ENCODE measurements around the gene AFAP1. TPM values are rescaled to one million over a fixed set of nuclear protein-coding genes. Genes with fewer than 3 reads are reported as not detected.

Gene AFAP1
- total RNA-seq, 1 experiment from 2014 or later = 3.9 TPM

DNA sequence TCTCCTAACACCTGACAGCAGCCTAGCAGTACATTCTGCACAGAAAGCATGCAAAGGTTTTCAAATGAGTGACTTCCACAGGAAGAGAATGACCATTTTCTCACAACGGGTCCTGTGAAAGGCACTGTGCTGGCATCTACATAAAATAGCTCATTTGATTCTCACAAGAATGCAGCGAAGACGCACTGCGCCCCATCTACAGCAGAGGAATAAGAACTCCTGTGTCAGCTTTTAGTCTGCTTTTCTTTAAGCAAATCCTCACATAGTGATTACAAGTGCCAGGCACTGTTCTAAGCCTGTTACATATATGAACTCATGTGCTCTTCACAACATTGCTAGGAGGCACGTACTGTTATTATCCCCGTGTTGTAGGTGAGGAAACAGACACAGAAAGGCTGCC, 62.5 kb downstream of the AFAP1 start:
- DNase-seq (ENCODE audit: low spot score) = no peak
- in situ Hi-C loops (cut with HindIII; ENCODE audit: low sequenced_read_pairs) = no loop called here

DNA sequence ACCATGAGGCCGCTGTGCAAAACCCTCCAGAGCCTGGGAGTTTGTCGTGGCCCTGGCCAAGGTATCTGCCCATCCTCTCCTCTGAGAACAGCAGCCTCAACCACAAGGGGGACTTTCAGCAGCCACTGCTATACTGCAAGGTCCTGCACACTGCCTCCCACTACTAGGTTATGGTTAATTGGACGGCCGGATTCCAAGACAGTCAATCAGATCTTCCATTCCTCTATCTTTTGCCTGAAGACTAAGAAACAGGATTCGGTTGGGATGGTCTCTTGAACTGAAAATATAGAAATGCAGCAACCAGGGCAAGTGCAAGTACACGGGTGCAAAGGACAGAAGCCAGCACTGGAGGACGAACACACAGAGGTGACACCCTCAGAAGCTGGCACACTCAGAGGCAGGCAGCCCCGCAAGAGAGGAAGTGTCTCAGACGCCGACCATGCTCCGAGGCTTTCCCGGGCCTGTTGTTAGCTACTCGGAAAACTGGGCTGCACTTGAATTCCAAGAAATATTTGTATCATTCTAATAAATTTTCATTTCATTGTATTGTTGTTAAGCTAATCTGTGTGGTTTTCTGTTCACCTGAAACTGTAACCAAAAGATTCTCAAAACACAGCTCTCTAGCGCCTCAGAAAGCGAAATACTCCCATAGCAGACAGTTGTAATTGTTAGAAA, 63.3 kb downstream of the AFAP1 start:
- no peak for DNase-seq (ENCODE audit: low spot score)
- in situ Hi-C loops (cut with HindIII; ENCODE audit: low sequenced_read_pairs) = no loop called here

DNA sequence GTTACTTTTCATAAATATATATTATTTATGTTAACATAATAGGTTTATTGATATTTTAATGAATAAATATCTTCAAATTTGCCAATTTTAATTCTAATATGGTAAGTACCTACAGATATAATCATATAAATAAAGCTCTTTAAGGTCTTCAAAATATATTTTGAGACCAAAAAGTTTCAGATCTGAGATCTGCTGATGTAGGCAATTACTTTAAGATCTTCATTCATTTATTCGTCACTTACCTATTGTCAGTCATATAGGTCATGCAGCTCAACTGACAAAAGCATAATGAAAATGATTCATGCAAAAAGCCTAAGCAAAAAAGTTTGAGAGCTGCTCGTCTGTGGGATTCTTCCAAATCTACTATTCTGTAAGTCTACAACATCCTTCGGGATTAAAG, 64.8 kb downstream of the AFAP1 start:
- DNase-seq (ENCODE audit: low spot score) = no peak
- in situ Hi-C loops (cut with HindIII; ENCODE audit: low sequenced_read_pairs) = no loop called here

DNA sequence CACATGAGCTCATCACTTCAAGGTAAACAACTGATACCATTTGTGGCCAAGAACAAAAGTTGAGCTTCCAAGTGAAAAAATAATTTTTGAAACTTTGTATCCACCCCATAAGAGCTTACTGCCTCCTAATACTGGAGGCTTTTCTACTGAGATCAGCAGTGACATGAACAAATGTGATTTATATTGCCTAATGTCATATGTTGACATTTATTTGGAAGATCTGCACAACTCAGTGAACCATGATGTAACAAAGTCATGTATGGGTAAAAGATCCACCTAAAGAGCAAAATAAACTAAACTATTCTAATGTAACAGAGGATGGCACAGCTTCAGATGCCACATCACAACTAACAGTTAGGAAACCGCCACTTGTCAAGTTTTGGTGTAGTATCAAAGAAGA, 65.8 kb downstream of the AFAP1 start:
- DNase-seq (ENCODE audit: low spot score) = no peak
- in situ Hi-C loops (cut with HindIII; ENCODE audit: low sequenced_read_pairs) = no loop called here

DNA sequence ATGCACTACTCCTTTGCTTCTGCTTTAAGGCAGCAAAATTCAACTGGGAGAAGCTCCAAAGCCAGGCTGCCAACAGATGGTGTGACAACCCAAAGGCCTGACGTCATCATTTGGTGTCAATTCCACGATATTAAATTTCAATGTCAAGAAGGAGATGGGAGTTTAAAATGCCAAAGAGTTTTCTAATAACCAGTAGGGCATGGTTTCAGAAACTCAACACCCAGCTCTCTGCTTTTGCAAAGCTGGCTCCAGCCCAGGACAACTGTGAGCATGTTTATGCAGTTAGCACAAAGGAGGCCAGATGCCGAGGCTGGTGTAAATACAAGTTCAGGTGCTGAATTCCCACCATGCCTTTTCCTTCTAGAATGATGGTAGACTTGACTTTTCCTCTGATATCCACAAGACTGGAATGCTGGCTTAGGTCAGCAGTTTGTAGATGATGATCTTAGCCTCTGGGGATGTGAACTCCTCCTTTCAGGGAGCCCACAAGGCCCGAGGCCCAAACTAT, 67.3 kb downstream of the AFAP1 start:
- peak; percentile 87 for DNase-seq (ENCODE audit: low spot score)
- in situ Hi-C loops (cut with HindIII; ENCODE audit: low sequenced_read_pairs) = no loop called here

DNA sequence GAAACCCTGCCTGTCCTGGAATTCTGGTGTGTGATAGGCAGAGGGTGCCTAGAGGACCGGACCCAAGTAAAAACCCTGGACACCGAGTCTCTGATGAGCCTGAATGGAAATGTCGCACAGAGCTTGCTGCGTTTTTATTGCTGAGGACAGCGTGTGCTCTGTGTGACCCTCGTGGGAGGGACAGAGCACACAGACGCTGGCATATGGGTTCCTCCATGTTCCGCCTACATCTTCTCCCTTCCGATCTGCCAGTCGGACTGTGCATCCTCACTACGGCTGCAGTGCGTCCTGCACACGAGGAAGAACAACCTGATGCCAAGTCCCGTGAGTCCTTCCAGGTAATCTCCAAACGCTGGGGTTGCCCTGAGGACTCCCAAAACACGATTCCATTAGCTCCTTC, 68.3 kb downstream of the AFAP1 start:
- DNase-seq (ENCODE audit: low spot score) = peak; percentile 77
- in situ Hi-C loops (cut with HindIII; ENCODE audit: low sequenced_read_pairs) = no loop called here

DNA sequence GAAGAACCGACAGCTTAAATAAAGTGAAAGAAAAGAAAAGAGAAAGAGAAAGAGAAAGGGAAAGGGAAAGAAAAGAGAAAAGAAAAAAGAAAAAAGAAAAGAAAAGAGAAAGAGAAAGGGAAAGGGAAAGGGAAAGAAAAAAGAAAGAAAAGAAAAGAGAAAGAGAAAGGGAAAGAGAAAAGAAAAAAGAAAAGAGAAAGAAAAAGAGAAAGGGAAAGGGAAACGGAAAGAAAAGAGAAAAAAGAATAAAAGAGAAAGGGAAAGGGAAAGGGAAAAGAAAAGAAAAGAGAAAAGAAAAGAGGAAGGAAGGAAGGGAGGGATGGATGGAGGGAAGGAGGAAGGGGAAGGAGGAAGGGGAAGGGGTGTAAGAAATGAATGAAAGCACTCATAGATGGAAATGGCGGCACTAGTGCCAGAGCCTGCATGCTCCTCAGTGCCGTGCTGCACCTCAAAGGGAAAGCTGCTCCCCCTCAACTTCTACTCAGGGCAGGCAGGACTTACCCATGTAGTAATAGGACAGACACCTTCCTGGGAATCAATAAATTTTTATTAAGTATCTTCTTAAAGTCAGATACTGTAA, 70.7 kb downstream of the AFAP1 start:
- in situ Hi-C loops (cut with HindIII; ENCODE audit: low sequenced_read_pairs) = no loop called here
- DNase-seq (ENCODE audit: low spot score) = peak; percentile 45

DNA sequence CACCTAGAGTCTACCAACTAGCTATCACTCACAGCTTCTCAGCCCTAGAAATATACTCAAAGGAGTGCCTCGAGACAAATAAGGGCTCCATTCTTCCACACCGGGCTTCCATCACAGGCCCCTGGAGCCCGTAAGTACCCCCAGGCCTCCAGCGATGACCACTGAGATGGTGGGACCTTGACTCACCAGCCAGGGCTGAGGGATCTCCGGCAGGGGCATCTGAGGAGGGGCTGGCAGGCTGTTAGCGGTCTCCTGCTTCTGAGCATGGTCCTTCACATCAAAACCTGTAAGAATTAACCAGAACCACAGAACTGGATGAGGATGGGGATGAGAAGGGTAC, 71.3 kb downstream of the AFAP1 start:
- in situ Hi-C loops (cut with HindIII; ENCODE audit: low sequenced_read_pairs) = no loop called here

DNA sequence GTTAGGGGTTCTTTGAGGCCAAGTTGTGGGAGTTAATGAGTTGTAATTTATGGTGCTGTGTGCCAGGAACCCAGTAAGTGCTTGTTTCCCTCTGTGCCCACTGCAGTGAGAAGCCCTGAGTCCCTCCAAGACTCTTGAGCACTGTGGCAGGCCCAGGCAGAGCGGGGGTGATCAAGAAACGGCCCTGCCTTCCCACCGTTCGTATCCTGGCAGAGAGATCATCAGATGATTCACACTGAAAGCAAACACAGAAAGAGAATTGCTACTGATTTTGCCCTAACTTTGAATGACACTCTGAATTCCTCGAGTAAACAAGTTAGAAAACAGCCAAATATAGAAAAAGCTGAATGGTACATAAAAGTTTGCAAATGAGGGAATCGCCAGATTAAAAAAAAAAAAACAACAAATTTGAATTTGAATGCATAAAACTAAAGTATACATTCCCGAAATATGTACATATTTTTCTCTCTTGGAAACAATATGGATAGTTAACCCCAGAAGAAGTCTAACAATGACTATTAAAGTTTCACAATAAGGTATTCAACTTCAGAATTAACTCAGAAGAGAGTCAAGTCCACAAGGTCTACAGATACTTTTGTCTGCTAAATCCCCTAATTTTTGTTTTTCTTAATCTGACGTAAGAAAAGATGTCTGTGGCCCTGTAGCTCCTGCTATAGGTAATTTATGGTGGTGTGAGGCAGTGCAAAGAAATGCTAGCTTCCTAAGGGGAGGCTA, 71.8 kb downstream of the AFAP1 start:
- in situ Hi-C loops (cut with HindIII; ENCODE audit: low sequenced_read_pairs) = no loop called here
- DNase-seq (ENCODE audit: low spot score) = no peak

More for the DNA sequence above, 71.3 kb downstream of the AFAP1 start:
- DNase-seq (ENCODE audit: low spot score) = no peak

DNA sequence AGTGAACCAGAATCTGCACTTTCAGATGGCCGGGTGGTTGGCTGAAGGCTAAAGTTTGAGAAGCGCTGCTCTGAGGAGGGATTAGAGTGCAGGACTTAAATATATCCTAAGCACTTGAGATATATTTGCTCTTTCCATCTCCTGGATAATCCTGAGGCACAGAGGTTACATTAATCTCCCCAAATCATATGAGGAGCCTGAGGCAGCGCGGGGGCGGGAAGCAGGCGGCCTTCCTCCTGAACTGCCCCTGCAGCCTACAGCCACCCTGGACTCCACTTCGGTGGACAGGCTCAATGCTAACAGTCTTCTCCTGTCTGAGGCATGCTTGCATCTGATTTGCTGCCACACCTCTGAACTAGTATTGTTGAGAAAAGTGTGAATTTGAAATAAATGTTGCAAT, 72.5 kb downstream of the AFAP1 start:
- no peak for DNase-seq (ENCODE audit: low spot score)
- in situ Hi-C loops (cut with HindIII; ENCODE audit: low sequenced_read_pairs) = no loop called here

DNA sequence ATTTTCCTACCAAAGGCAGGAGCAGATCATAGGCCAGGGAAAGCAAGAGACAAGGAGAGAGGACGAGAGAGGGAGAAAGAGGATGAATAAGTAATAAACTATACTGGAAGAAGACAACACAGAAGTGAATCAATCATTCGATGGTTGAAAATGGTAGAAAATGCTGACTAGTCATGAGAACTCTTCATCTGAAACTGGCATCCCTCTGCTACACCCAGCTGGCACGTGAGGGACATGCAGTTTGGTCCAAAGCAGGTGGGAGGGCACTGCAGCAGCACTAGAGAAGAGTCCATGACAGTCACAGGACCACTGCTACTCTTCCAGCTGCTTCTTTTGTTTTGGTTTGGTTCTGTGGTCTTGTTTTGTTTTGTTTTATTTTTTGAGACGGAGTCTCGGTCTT, 74.1 kb downstream of the AFAP1 start:
- in situ Hi-C loops (cut with HindIII; ENCODE audit: low sequenced_read_pairs) = no loop called here
- DNase-seq (ENCODE audit: low spot score) = no peak

DNA sequence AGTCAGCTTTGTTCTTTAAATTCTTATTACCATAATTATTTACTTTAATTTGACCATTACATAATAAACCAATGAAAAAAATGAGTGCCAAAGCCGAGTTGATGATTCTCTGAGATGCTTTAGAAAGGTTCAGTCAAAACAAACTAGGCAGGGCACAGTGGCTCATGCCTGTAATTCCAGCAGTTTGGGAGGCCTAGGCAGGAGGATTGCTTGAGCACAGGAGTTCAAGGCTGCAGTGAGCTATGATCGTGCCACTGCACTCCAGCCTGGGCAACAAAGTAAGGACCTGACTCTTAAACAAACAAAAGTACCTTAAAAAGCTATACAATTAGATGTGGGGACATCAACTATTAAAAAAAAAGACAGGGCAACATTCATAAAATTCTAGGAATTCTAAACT, 75.0 kb downstream of the AFAP1 start:
- in situ Hi-C loops (cut with HindIII; ENCODE audit: low sequenced_read_pairs) = no loop called here
- no peak for DNase-seq (ENCODE audit: low spot score)

DNA sequence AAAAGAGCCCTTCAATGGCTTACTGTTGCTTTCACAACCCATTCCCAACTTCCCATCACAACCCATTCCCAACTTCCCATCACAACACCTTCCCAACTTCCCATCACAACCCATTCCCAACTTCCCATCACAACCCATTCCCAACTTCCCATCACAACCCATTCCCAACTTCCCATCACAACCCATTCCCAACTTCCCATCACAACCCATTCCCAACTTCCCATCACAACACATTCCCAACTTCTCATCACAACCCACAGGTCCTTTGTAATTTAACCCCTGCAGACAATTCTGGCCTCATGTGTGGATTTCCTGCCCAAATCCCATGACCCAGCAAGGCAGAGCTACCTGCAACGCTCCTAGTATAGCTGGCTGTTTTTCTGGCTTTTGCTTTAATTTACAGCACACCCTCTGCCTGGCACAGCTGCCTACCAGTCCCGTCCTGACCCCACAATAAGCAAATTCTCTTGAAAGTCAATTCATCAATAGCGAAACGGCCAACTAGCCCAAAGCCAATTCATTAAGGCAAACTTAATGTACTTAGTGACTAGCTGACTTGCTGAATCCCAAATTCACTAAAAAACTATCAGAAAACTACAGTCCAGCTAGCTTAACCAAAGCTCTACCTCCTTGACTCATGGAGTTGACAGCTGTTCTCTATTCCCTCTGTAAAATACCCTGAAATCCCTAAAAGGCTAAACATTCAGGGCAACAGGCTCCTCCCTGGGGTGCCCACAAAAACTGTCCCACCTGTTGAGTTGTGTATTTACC, 75.6 kb downstream of the AFAP1 start:
- in situ Hi-C loops (cut with HindIII; ENCODE audit: low sequenced_read_pairs) = no loop called here
- no peak for DNase-seq (ENCODE audit: low spot score)

DNA sequence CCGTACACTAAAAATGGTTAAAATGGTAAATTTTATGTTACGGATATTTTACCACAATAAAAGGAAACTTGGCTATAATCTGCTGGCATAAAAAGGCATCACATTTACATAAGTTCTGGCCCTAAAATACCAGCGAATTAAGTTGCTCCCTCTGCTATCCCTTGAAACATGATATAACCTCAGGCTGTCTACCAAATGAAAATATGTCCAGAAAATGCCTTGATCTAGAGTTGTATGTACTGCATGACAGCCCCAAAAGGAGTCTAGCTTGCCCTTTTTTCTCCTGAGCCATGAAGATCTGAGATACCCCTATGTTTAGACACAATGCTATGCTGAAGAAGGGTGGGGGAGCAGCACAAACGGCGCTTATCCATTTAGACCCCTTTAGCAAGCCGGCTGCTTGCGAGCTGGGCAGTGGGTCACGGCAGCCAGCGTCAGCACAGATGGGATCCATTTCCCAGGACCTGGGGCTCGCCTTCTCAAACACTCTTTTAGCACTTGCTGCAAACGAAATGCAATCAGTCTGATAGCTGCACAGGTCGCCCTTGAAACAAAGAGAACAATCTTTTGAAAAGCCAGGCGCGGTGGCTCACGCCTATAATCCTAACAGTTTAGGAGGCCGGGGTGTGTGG, 77.0 kb downstream of the AFAP1 start:
- no peak for DNase-seq (ENCODE audit: low spot score)
- in situ Hi-C loops (cut with HindIII; ENCODE audit: low sequenced_read_pairs) = no loop called here

DNA sequence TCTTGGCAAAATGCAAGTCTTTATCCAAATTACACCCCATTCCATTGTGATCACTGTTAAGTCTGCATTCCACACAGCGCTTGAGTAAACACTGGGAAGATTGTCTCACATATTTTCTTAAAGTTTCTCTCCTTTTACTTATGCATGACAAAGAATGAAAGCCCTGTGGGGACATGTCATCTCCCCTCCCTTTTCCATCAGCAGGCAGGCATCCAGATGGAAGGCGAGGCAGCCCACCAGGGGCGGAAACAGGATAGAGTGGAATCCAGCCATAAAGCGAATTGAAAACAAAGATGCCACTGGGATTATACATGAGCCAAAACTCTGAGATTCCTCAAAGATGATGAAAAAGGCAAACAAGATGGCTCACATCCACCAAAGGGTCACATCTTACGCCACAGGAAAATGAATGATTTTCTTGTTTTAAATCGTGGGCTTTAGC, 78.2 kb downstream of the AFAP1 start:
- in situ Hi-C loops (cut with HindIII; ENCODE audit: low sequenced_read_pairs) = no loop called here
- peak; percentile 24 for DNase-seq (ENCODE audit: low spot score)

DNA sequence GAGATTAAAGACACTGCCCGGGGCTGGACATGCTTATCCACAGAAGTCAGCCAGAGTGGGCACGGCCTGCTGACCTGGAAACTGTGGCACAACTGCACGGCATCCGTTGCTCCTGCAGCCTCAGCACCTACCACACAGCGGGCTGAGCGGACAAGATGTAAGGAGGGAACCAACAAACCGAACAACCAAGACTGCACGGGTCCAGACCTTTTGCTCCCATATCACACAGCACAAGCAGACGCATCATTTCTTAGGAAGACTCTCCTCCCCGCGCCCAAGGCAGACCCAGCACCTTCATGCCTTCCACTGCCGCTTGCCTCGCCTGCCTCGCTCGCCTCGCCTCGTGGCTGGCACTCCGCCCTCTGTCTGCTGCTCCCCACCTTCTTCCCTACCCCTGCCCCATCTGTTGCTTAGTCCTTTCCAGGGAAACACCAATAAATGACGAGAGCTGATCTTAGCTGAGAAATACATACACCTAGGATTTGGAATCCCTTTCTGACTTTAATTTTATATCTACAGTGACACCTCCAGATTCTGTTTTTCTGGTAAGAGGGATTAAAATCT, 79.0 kb downstream of the AFAP1 start:
- DNase-seq (ENCODE audit: low spot score) = peak; percentile 88
- in situ Hi-C loops (cut with HindIII; ENCODE audit: low sequenced_read_pairs) = no loop called here

DNA sequence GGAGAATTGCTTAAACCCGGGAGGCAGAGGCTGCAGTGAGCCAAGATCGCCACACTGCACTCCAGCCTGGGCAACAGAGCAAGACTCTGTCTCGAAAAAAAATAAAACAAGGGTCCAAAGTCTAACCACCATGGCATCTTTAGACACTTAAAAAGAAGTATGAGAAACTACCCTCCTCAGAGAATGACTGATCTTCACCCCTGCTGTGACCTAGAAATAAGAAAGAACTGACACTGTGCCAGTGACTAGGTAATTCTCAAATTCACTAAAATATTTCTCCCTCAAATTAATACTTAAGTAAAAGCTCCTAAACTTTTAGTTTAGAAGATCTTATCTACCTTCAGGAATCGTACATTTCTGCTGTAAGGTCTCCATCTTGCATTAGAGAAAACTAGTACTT, 80.3 kb downstream of the AFAP1 start:
- in situ Hi-C loops (cut with HindIII; ENCODE audit: low sequenced_read_pairs) = no loop called here
- DNase-seq (ENCODE audit: low spot score) = no peak

DNA sequence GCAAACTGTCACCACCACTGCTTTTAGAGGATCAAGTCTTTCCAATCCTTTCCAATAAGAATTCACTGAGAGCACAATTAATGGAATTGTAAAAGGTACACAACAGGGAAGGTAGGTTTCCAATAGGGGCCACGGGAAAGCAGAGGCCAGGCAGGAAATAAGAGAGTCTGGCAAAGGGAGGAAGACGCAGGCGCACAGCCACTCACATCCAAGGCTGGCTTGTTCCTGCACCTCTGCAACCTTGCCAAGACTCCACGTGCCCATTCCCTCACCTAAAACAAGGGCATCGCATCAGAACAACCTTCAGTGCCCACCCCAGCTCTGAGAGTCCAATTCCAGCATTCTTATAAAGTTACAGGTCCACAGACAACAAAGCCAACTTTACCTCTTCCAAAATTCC, 81.2 kb downstream of the AFAP1 start:
- in situ Hi-C loops (cut with HindIII; ENCODE audit: low sequenced_read_pairs) = no loop called here
- no peak for DNase-seq (ENCODE audit: low spot score)

DNA sequence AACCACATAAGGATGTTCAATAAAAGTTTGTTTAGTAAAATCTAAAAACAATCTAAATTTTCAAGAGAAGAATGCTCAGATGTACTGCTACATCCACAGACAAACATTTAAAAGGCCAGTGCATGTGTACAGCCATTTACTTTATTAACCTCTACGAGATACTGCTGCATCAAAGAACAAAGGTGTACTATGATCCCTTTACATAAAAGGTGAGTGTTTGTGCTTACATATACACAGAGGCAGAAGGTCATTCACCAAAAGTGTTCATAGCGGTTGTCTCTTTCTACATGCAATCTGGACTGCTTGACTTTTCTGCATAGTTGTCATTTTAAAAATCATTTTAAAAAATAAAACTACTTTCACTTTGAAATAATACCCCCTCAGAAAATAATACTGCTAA, 81.7 kb downstream of the AFAP1 start:
- DNase-seq (ENCODE audit: low spot score) = no peak
- in situ Hi-C loops (cut with HindIII; ENCODE audit: low sequenced_read_pairs) = no loop called here

All from G401 (cell line).